Lower leg skin (tissue), 4 donors: Measurements from ENCODE around the gene TAS1R1. TPM values are rescaled to one million over a fixed set of nuclear protein-coding genes. Genes with fewer than 3 reads are reported as not detected.

Experiments used
- DNase-seq, 2 donors: peaks; one replicate each; pipeline ENCODE4 v3.0.0-alpha.2; 2019; ENCODE audit warnings: low spot score in 2 of 2
- H3K4me3 ChIP-seq: fragments of 200-600 bp; sonication (generic); 2 replicates; pipeline ENCODE4 v1.5.1; 2017; ENCODE audit warnings: mild to moderate bottlenecking, low read depth; ENCODE audit not compliant: poor library complexity, severe bottlenecking
- CTCF ChIP-seq, 3 donors: fragments of 450-650 bp; IDR thresholded peaks; one replicate each; pipeline ENCODE4 v1.5.1; 2016; ENCODE audit warnings: antibody characterized with exemption in 3 of 3, mild to moderate bottlenecking in 3 of 3, moderate library complexity in 2 of 3
- POLR2A ChIP-seq, 2 donors: fragments of 450-650 bp; IDR thresholded peaks; one replicate each; pipeline ENCODE4 v1.6.1; 2016 to 2017; ENCODE audit warnings: antibody characterized with exemption in 2 of 2, mild to moderate bottlenecking in 1 of 2, moderate library complexity in 1 of 2
- WGBS, 2 donors: methylation state at CpG; one replicate each; pipeline ENCODE4 v1.1.5; 2018; 5-methylcytosine and 5-hydroxymethylcytosine counted together
- intact Hi-C: fragments of 100-400 bp; cut with DNase I; formaldehyde crosslinking; loops from one replicate; pipeline ENCODE4 v1.15.0; 2023; ENCODE audit warnings: low total_unique reads
- total RNA-seq, 4 donors: library from RNA; depleted of rRNA; stranded (reverse); fragments of >200 nt; gene quantifications; one replicate each; pipeline ENCODE4 v1.1.0, GENCODE V29; 2016

The TAS1R1 gene
- total RNA-seq, 4 donors from 2014 or later: 0.27 to 0.39 TPM; not detected in 2

GRCh38 chr1:6580593-6581409 is 25.7 kb downstream of the TAS1R1 start:
- WGBS, 2 donors: 26 to 27% methylated on average over 17 to 19 of the region's 19 CpGs
- intact Hi-C loops: no loop called here
- DNase-seq: peak in 1 of 2 donors; percentile 87

GRCh38 chr1:6581561-6582305 is 26.6 kb downstream of the TAS1R1 start:
- no peak for DNase-seq
- intact Hi-C loops: no loop called here
- H3K4me3 ChIP-seq: no peak overlapping the region
- WGBS, 2 donors: 69 to 72% methylated on average over 10 of the region's 10 CpGs
- TF ChIP-seq CTCF (IDR thresholded peaks at IDR 0.05): no peak
- TF ChIP-seq POLR2A (IDR thresholded peaks at IDR 0.05): no peak

More at GRCh38 chr1:6580593-6581409, 25.7 kb downstream of the TAS1R1 start:
- TF ChIP-seq POLR2A (IDR thresholded peaks at IDR 0.05) (no peak), CTCF (IDR thresholded peaks at IDR 0.05) (no peak)
- peak overlapping the region; percentile 80 for H3K4me3 ChIP-seq

- 85 to 86% methylated on average over 1 of the region's 1 CpG for WGBS, 2 donors
- TF ChIP-seq POLR2A (IDR thresholded peaks at IDR 0.05) (no peak), CTCF (IDR thresholded peaks at IDR 0.05) (no peak)
- no peak overlapping the region for H3K4me3 ChIP-seq
- no peak for DNase-seq
- intact Hi-C loops: no loop called here
These were observed 27.3 kb downstream of the TAS1R1 start for GRCh38 chr1:6582370-6582769.

GRCh38 chr1:6584126-6585080 is 29.3 kb downstream of the TAS1R1 start:
- TF ChIP-seq CTCF (IDR thresholded peaks at IDR 0.05) (no peak), POLR2A (IDR thresholded peaks at IDR 0.05) (no peak)
- no peak for DNase-seq
- WGBS, 2 donors: 56 to 61% methylated on average over 21 of the region's 21 CpGs
- intact Hi-C loops: no loop called here
- H3K4me3 ChIP-seq: no peak overlapping the region

GRCh38 chr1:6585081-6585722 is 30.1 kb downstream of the TAS1R1 start:
- DNase-seq: no peak
- 55 to 70% methylated on average over 12 of the region's 12 CpGs for WGBS, 2 donors

More at GRCh38 chr1:6585081-6585722, 30.1 kb downstream of the TAS1R1 start:
- no peak overlapping the region for H3K4me3 ChIP-seq
- intact Hi-C loops: no loop called here
- TF ChIP-seq POLR2A (IDR thresholded peaks at IDR 0.05): no peak
- no peak for TF ChIP-seq CTCF (IDR thresholded peaks at IDR 0.05)
